CD4-positive, alpha-beta T cell treated with Interleukin-6 for 4 hours (primary cell): ENCODE data around the gene ZNF532.

Experiments
- DNase-seq: peaks from one replicate; pipeline ENCODE4 v3.0.0-alpha.2; 2020; ENCODE audit warnings: mixed read lengths

The ZNF532 gene

GRCh38 chr18:58983260-58984155 is 118.8 kb downstream of the ZNF532 start:
- DNase-seq = no peak

- no peak for DNase-seq
Measured at GRCh38 chr18:58988600-58988999, 123.9 kb downstream of the ZNF532 start.

GRCh38 chr18:58989184-58989759 is 124.6 kb downstream of the ZNF532 start:
- DNase-seq = no peak

- DNase-seq = no peak
Measured at GRCh38 chr18:58990720-58991119, 126.0 kb downstream of the ZNF532 start.

GRCh38 chr18:58991167-58991798 is 126.6 kb downstream of the ZNF532 start:
- no peak for DNase-seq

GRCh38 chr18:58992301-58993231 is 127.9 kb downstream of the ZNF532 start:
- no peak for DNase-seq

- no peak for DNase-seq
Measured at GRCh38 chr18:58993260-58993659, 128.6 kb downstream of the ZNF532 start.

- no peak for DNase-seq
Measured at GRCh38 chr18:58995663-58996062, 131.0 kb downstream of the ZNF532 start.

- no peak for DNase-seq
Measured at GRCh38 chr18:58996131-58996641, 131.5 kb downstream of the ZNF532 start.

GRCh38 chr18:58996696-58997095 is 132.0 kb downstream of the ZNF532 start:
- no peak for DNase-seq

- DNase-seq = no peak
Measured at GRCh38 chr18:58997811-58998337, 133.2 kb downstream of the ZNF532 start.

GRCh38 chr18:58998401-58999203 is 133.9 kb downstream of the ZNF532 start:
- no peak for DNase-seq

- DNase-seq = no peak
Measured at GRCh38 chr18:59001166-59001565, 136.5 kb downstream of the ZNF532 start.

- DNase-seq = no peak
Measured at GRCh38 chr18:59001721-59002120, 137.0 kb downstream of the ZNF532 start.

- DNase-seq = no peak
Measured at GRCh38 chr18:59002974-59003594, 138.4 kb downstream of the ZNF532 start.

- no peak for DNase-seq
Measured at GRCh38 chr18:59005262-59005661, 140.6 kb downstream of the ZNF532 start.

- no peak for DNase-seq
Measured at GRCh38 chr18:59006461-59007067, 141.9 kb downstream of the ZNF532 start.

- no peak for DNase-seq
Measured at GRCh38 chr18:59008302-59008974, 143.8 kb downstream of the ZNF532 start.

- no peak for DNase-seq
Measured at GRCh38 chr18:59009846-59010245, 145.2 kb downstream of the ZNF532 start.

- no peak for DNase-seq
Measured at GRCh38 chr18:59011289-59011688, 146.6 kb downstream of the ZNF532 start.
